Subcutaneous adipose tissue (tissue), 4 donors: ENCODE measurements around the gene PGAP3. TPM values are rescaled to one million over a fixed set of nuclear protein-coding genes. Genes with fewer than 3 reads are reported as not detected.

Experiments
- CTCF ChIP-seq: fragments of 450-650 bp; IDR thresholded peaks from one replicate; pipeline ENCODE4 v1.5.1; 2016; ENCODE audit warnings: low read depth, mild to moderate bottlenecking, control low read depth, antibody characterized with exemption, moderate library complexity
- total RNA-seq, 4 donors: library from RNA; depleted of rRNA; stranded (reverse); fragments of >200 nt; gene quantifications; one replicate each; pipeline ENCODE4 v1.1.0, GENCODE V29; 2016

PGAP3 gene
- total RNA-seq, 4 donors from 2014 or later = 7.6 to 12.8 (median 8.0) TPM

GRCh38 chr17:39631403-39631802 is 56.5 kb downstream of the PGAP3 start:
- TF ChIP-seq CTCF = no peak

GRCh38 chr17:39629898-39630297 is 58.0 kb downstream of the PGAP3 start:
- TF ChIP-seq CTCF = no peak

GRCh38 chr17:39629494-39629880 is 58.4 kb downstream of the PGAP3 start:
- no peak for TF ChIP-seq CTCF

GRCh38 chr17:39628655-39629493 is 59.0 kb downstream of the PGAP3 start:
- no peak for TF ChIP-seq CTCF

- no peak for TF ChIP-seq CTCF
Observed at GRCh38 chr17:39627712-39628516, 59.9 kb downstream of the PGAP3 start.

GRCh38 chr17:39627047-39627711 is 60.7 kb downstream of the PGAP3 start:
- no peak for TF ChIP-seq CTCF
